HCT116 (cell line): ENCODE results near the gene RELL1. TPM values are rescaled to one million over a fixed set of nuclear protein-coding genes. Genes with fewer than 3 reads are reported as not detected.
A peak's percentile ranks its signal among the peaks of the same experiment; 100 is the strongest.

Source experiments
- ATAC-seq: fragments of 200-7000 bp; cut with Tn5 transposase; 2 replicates; pipeline ENCODE4 v1.9.1; 2020; ENCODE audit warnings: mild to moderate bottlenecking, moderate library complexity
- BruUV-seq: library from RNA; stranded (reverse); fragments of 400-500 nt; replicated peaks from 2 replicates; lab custom pipeline; 2021; lab: Mats Ljungman, UMichigan
- CTCF ChIA-PET: fragments of 300-600 bp; sonication (Branson Sonifier 250); formaldehyde crosslinking; loops from one replicate; lab custom pipeline; 2021; ENCODE audit warnings: antibody characterized with exemption; lab: Charles Lee
- POLR2A ChIA-PET: fragments of 300-600, 350-600 bp; sonication (Branson Sonifier 250); formaldehyde crosslinking; loops from one replicate; lab custom pipeline; 2021; ENCODE audit warnings: antibody characterized with exemption; lab: Charles Lee
- RAD21 ChIA-PET, 2 experiments: fragments of 300-600 bp; sonication (Branson Sonifier 250); formaldehyde crosslinking; loops; one replicate each; lab custom pipeline; 2023; ENCODE audit warnings: low total read pairs in 2 of 2; ENCODE audit not compliant: uncharacterized antibody in 2 of 2, unreplicated experiment in 2 of 2, low non-redundant PET in 1 of 2; lab: Charles Lee
- DNase-seq: peaks from one replicate; pipeline ENCODE4 v3.0.0-alpha.2; 2010; ENCODE audit warnings: low read depth, low spot score
- H2AFZ ChIP-seq: fragments of 200-600 bp; shearing (Covaris generic), sonication (generic); 2 replicates; pipeline ENCODE4 v1.6.1; 2017; ENCODE audit warnings: low read depth, mixed run types, mixed read lengths, antibody characterized with exemption, low read length; ENCODE audit not compliant: poor library complexity, severe bottlenecking
- H3K27ac ChIP-seq: 2 replicates; pipeline ENCODE4 v1.5.1; 2012; ENCODE audit warnings: low read depth, low read length
- H3K27me3 ChIP-seq: fragments of 200-600 bp; sonication (generic); 2 replicates; pipeline ENCODE4 v1.6.1; 2016; ENCODE audit warnings: mixed run types, low read length, mixed read lengths; ENCODE audit not compliant: insufficient read depth
- H3K36me3 ChIP-seq, 2 experiments: fragments of 200-500 bp in 1 of 2; fragments of 200-600 bp in 1 of 2; sonication (Bioruptor generic) in 1 of 2; sonication (generic) in 1 of 2; 2 replicates each; pipeline versions ENCODE4 v1.5.1 to v1.6.1; 2014 to 2016; ENCODE audit warnings: low read length in 2 of 2, inconsistent platforms in 1 of 2, mixed read lengths in 1 of 2, mixed run types in 1 of 2; ENCODE audit not compliant: insufficient read depth in 2 of 2, control insufficient read depth in 1 of 2
- H3K4me1 ChIP-seq, 2 experiments: fragments of 200-600 bp in 1 of 2; sonication (generic) in 1 of 2; 2 replicates each; pipeline versions ENCODE4 v1.5.1 to v1.6.1; 2012 to 2017; ENCODE audit warnings: low read length in 2 of 2, inconsistent platforms in 1 of 2, mild to moderate bottlenecking in 1 of 2, mixed read lengths in 1 of 2, mixed run types in 1 of 2, moderate library complexity in 1 of 2; ENCODE audit not compliant: insufficient read depth in 2 of 2, control insufficient read depth in 1 of 2
- H3K4me2 ChIP-seq: fragments of 200-600 bp; sonication (generic); 2 replicates; pipeline ENCODE4 v1.6.1; 2017; ENCODE audit warnings: mixed run types, low read length, mixed read lengths
- H3K4me3 ChIP-seq, 2 experiments: fragments of 200-600 bp in 1 of 2; sonication (generic) in 1 of 2; replicated peaks in 1 of 2; 2 replicates each; pipeline ENCODE4 v1.5.1; 2011 to 2016; ENCODE audit warnings: low read length in 2 of 2, control low read depth in 1 of 2, low read depth in 1 of 2, mild to moderate bottlenecking in 1 of 2, mixed read lengths in 1 of 2, mixed run types in 1 of 2
- H3K79me2 ChIP-seq: fragments of 200-600 bp; sonication (generic); 2 replicates; pipeline ENCODE4 v1.6.1; 2017; ENCODE audit warnings: mild to moderate bottlenecking, mixed run types, low read length, moderate library complexity, mixed read lengths; ENCODE audit not compliant: insufficient read depth
- H3K9ac ChIP-seq: fragments of 200-600 bp; sonication (generic); 2 replicates; pipeline ENCODE4 v1.6.1; 2016; ENCODE audit warnings: low read length, mixed read lengths
- H3K9me2 ChIP-seq: fragments of 200-600 bp; sonication (generic), shearing (Covaris generic); 2 replicates; pipeline ENCODE4 v1.6.1; 2017; ENCODE audit warnings: mixed run types, mild to moderate bottlenecking, moderate library complexity; ENCODE audit not compliant: insufficient read depth
- H3K9me3 ChIP-seq, 2 experiments: fragments of 200-500 bp in 1 of 2; fragments of 200-600 bp in 1 of 2; sonication (Bioruptor generic) in 1 of 2; sonication (generic) in 1 of 2; 2 replicates each; pipeline ENCODE4 v1.6.1; 2014 to 2017; ENCODE audit warnings: low read length in 2 of 2, mixed read lengths in 2 of 2, inconsistent platforms in 1 of 2, low read depth in 1 of 2, mild to moderate bottlenecking in 1 of 2, mixed run types in 1 of 2, moderate library complexity in 1 of 2; ENCODE audit not compliant: control insufficient read depth in 1 of 2, insufficient read depth in 1 of 2
- H4K20me1 ChIP-seq: fragments of 200-600 bp; sonication (generic), shearing (Covaris generic); 2 replicates; pipeline ENCODE4 v1.6.1; 2017; ENCODE audit warnings: mixed run types, mild to moderate bottlenecking, moderate library complexity; ENCODE audit not compliant: insufficient read depth
- CBX3 ChIP-seq: IDR thresholded peaks from 2 replicates; pipeline ENCODE4 v1.6.1; 2012; ENCODE audit warnings: low read depth
- ELF1 ChIP-seq: IDR thresholded peaks from 2 replicates; pipeline ENCODE4 v1.6.1; 2012; ENCODE audit warnings: low read depth, borderline replicate concordance
- FOSL1 ChIP-seq: IDR thresholded peaks from 2 replicates; pipeline ENCODE4 v1.6.1; 2012; ENCODE audit warnings: low read depth
- RAD21 ChIP-seq: IDR thresholded peaks from 2 replicates; pipeline ENCODE4 v1.6.1; 2012; ENCODE audit warnings: low read depth, mild to moderate bottlenecking
- SP1 ChIP-seq: IDR thresholded peaks from 2 replicates; pipeline ENCODE4 v1.6.1; 2012; ENCODE audit warnings: low read depth
- ZNF274 ChIP-seq: fragments of 200-500 bp; sonication (Bioruptor generic); IDR thresholded peaks from 2 replicates; pipeline ENCODE4 v1.6.1; 2014; ENCODE audit warnings: mild to moderate bottlenecking, low read depth, low read length, inconsistent platforms
- intact Hi-C: fragments of 100-400 bp; cut with micrococcal nuclease; formaldehyde crosslinking; loops from 2 replicates; pipeline ENCODE4 v1.10.0; 2022
- total RNA-seq: library from RNA; stranded (reverse); gene quantifications from one replicate; pipeline ENCODE4 v1.2.1, GENCODE V29; 2021; ENCODE audit not compliant: unreplicated experiment
- TF ChIP-seq, protein P1 (sequence below): IDR thresholded peaks from 2 replicates; pipeline ENCODE4 v1.6.1; 2011; ENCODE audit warnings: mild to moderate bottlenecking, low read length, moderate library complexity; ENCODE audit not compliant: insufficient replicate concordance; ENCODE audit errors: extremely low read depth
- TF ChIP-seq, protein P2 (sequence below): IDR thresholded peaks from 2 replicates; pipeline ENCODE4 v1.6.1; 2012; ENCODE audit warnings: low read depth
- TF ChIP-seq, protein P3 (sequence below), 3 experiments: fragments of 200-600 bp in 1 of 3; sonication (generic) in 1 of 3; IDR thresholded peaks in 2 of 3; conservative IDR thresholded peaks in 1 of 3; 2 replicates each; pipeline ENCODE4 v1.5.1; 2012 to 2017; ENCODE audit warnings: low read depth in 2 of 3, low read length in 2 of 3, antibody characterized with exemption in 1 of 3, borderline replicate concordance in 1 of 3, control low read depth in 1 of 3, mild to moderate bottlenecking in 1 of 3, mixed read lengths in 1 of 3, mixed run types in 1 of 3, moderate library complexity in 1 of 3; ENCODE audit not compliant: insufficient read depth in 1 of 3

RELL1 gene
- total RNA-seq, 1 experiment from 2014 or later = 30.2 TPM

DNA sequence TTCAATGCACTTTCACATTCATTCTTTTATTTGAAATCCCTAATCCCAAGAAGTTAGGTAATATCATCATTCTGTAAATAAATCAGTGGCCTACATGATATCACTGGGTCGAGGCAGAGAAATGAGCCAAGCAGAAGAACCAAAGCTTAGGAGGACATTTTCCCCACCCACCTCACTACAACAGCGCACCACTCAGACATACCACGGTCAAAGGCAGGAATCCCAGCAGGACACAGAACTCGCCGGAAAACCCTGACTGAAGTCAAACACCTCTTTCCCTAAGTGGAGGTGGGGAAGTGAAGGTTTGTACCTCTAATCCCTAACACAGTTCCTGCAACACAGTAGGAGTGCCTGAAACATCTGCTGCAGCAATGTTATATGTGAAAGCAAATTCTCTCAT is 21.5 kb downstream of the RELL1 start:
- Histone ChIP-seq H3K9me3 (no peaks in the 10 kb centered on the region), H3K4me1 (peaks cover 43 to 69% of the 10 kb centered on the region in 2 experiments), H3K79me2 (peaks cover 36% of the 10 kb centered on the region), H3K9me2 (no peaks in the 10 kb centered on the region), H2AFZ (no peak overlapping the region), H3K27ac (no peak overlapping the region), H3K9ac (no peak overlapping the region), H4K20me1 (no peaks in the 10 kb centered on the region), H3K36me3 (no peaks in the 10 kb centered on the region), H3K4me3 (no peak overlapping the region), H3K4me2 (peak overlapping the region; percentile 61; the same call in 1 of the 2 replicates), H3K27me3 (no peaks in the 10 kb centered on the region)
- CTCF ChIA-PET = no interaction called here
- DNase-seq (no peak), ATAC-seq (no peak)
- no TSS peak for BruUV-seq
- RAD21 ChIA-PET = no interaction called here
- TF ChIP-seq RAD21 (no peak), SP1 (no peak), CBX3 (no peak), FOSL1 (no peak), ELF1 (no peak), ZNF274 (no peak)
- TF ChIP-seq, protein P1, sequence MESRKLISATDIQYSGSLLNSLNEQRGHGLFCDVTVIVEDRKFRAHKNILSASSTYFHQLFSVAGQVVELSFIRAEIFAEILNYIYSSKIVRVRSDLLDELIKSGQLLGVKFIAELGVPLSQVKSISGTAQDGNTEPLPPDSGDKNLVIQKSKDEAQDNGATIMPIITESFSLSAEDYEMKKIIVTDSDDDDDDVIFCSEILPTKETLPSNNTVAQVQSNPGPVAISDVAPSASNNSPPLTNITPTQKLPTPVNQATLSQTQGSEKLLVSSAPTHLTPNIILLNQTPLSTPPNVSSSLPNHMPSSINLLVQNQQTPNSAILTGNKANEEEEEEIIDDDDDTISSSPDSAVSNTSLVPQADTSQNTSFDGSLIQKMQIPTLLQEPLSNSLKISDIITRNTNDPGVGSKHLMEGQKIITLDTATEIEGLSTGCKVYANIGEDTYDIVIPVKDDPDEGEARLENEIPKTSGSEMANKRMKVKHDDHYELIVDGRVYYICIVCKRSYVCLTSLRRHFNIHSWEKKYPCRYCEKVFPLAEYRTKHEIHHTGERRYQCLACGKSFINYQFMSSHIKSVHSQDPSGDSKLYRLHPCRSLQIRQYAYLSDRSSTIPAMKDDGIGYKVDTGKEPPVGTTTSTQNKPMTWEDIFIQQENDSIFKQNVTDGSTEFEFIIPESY = no peak
- TF ChIP-seq, protein P2, sequence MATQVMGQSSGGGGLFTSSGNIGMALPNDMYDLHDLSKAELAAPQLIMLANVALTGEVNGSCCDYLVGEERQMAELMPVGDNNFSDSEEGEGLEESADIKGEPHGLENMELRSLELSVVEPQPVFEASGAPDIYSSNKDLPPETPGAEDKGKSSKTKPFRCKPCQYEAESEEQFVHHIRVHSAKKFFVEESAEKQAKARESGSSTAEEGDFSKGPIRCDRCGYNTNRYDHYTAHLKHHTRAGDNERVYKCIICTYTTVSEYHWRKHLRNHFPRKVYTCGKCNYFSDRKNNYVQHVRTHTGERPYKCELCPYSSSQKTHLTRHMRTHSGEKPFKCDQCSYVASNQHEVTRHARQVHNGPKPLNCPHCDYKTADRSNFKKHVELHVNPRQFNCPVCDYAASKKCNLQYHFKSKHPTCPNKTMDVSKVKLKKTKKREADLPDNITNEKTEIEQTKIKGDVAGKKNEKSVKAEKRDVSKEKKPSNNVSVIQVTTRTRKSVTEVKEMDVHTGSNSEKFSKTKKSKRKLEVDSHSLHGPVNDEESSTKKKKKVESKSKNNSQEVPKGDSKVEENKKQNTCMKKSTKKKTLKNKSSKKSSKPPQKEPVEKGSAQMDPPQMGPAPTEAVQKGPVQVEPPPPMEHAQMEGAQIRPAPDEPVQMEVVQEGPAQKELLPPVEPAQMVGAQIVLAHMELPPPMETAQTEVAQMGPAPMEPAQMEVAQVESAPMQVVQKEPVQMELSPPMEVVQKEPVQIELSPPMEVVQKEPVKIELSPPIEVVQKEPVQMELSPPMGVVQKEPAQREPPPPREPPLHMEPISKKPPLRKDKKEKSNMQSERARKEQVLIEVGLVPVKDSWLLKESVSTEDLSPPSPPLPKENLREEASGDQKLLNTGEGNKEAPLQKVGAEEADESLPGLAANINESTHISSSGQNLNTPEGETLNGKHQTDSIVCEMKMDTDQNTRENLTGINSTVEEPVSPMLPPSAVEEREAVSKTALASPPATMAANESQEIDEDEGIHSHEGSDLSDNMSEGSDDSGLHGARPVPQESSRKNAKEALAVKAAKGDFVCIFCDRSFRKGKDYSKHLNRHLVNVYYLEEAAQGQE = no peak
- TF ChIP-seq, protein P3, sequence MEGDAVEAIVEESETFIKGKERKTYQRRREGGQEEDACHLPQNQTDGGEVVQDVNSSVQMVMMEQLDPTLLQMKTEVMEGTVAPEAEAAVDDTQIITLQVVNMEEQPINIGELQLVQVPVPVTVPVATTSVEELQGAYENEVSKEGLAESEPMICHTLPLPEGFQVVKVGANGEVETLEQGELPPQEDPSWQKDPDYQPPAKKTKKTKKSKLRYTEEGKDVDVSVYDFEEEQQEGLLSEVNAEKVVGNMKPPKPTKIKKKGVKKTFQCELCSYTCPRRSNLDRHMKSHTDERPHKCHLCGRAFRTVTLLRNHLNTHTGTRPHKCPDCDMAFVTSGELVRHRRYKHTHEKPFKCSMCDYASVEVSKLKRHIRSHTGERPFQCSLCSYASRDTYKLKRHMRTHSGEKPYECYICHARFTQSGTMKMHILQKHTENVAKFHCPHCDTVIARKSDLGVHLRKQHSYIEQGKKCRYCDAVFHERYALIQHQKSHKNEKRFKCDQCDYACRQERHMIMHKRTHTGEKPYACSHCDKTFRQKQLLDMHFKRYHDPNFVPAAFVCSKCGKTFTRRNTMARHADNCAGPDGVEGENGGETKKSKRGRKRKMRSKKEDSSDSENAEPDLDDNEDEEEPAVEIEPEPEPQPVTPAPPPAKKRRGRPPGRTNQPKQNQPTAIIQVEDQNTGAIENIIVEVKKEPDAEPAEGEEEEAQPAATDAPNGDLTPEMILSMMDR (IDR thresholded peaks at IDR 0.05 in 2 of 3, conservative IDR thresholded peaks at IDR 0.05 in 1 of 3; ENCODE audit: borderline replicate concordance in 1 of 3, insufficient read depth in 1 of 3, low read depth in 2 of 3, low read length in 2 of 3) = no peak
- intact Hi-C loops = loop anchor here (5.0 kb wide), 1 partner anchor 62 kb away; no protein-coding TSS in a partner anchor
- POLR2A ChIA-PET = no interaction called here
